Activated CD4-positive, alpha-beta T cell treated with anti-CD3 and anti-CD28 coated beads, Interleukin-2, amount 10 ng/mL, durations not matched to agents 7 days and 5 days (primary cell): ENCODE results near the gene ENTPD8. TPM values are rescaled to one million over a fixed set of nuclear protein-coding genes. Genes with fewer than 3 reads are reported as not detected.
"Not testable (repeated sequence)": the region's sequence is repeated elsewhere in the genome, so short reads cannot be mapped to it uniquely, and the experiment has no call there.

ENCODE experiments used
- CTCF ChIA-PET: fragments of 350-600 bp; sonication (Branson Sonifier 250); formaldehyde crosslinking; loops from one replicate; lab custom pipeline; 2021; ENCODE audit warnings: antibody characterized with exemption; lab: Charles Lee
- POLR2A ChIA-PET: fragments of 350-600 bp; sonication (Branson Sonifier 250); formaldehyde crosslinking; loops from one replicate; lab custom pipeline; 2021; ENCODE audit warnings: antibody characterized with exemption; lab: Charles Lee
- DNase-seq: peaks from one replicate; pipeline ENCODE4 v3.0.0-alpha.2; 2020
- H3K27ac Mint-ChIP-seq: one replicate; pipeline ENCODE4 v1.8.0; 2021; ENCODE audit warnings: mild to moderate bottlenecking, moderate library complexity, mixed read lengths
- H3K27me3 Mint-ChIP-seq: one replicate; pipeline ENCODE4 v1.8.0; 2021; ENCODE audit warnings: mixed read lengths
- H3K36me3 Mint-ChIP-seq: one replicate; pipeline ENCODE4 v1.8.0; 2021; ENCODE audit warnings: low read depth, mixed read lengths
- H3K4me1 Mint-ChIP-seq: one replicate; pipeline ENCODE4 v1.8.0; 2021; ENCODE audit warnings: mixed read lengths
- H3K4me3 Mint-ChIP-seq: one replicate; pipeline ENCODE4 v1.8.0; 2021; ENCODE audit warnings: mild to moderate bottlenecking, moderate library complexity, mixed read lengths
- H3K9me3 Mint-ChIP-seq: one replicate; pipeline ENCODE4 v1.8.0; 2021; ENCODE audit warnings: mixed read lengths
- total RNA-seq, 2 experiments: library from RNA; stranded (reverse); gene quantifications; one replicate each; pipeline ENCODE4 v1.2.3, GENCODE V29; 2021

The ENTPD8 gene
- total RNA-seq, 2 experiments from 2014 or later: not detected

- ChIA-PET POLR2A (no interaction called here), CTCF (interaction anchor here (0.7 to 1.3 kb wide), 3 partner anchors 7 to 30 kb away, joined by 4 to 5 read pairs (median 5); partner anchors contain the start of genes EXD3 and NOXA1)
- H3K4me3 Mint-ChIP-seq: no peak overlapping the region
- H3K27me3 Mint-ChIP-seq: no peaks in the 10 kb centered on the region
- H3K27ac Mint-ChIP-seq: peak overlapping the region; percentile 69
- H3K36me3 Mint-ChIP-seq: peaks cover 16% of the 10 kb centered on the region
- peaks cover 43% of the 10 kb centered on the region for H3K4me1 Mint-ChIP-seq
- DNase-seq: no peak
- no peaks in the 10 kb centered on the region for H3K9me3 Mint-ChIP-seq
Observed at GRCh38 chr9:137452761-137453642, 11.8 kb upstream of the ENTPD8 start.

GRCh38 chr9:137452006-137452760, 11.0 kb upstream of the ENTPD8 start:
- CTCF ChIA-PET: interaction anchor here (0.7 to 1.3 kb wide), 2 partner anchors 9 to 29 kb away, joined by 5 read pairs; partner anchors contain the start of genes EXD3 and NOXA1
- Mint-ChIP-seq H3K36me3 (peaks cover 16% of the 10 kb centered on the region), H3K27me3 (no peaks in the 10 kb centered on the region), H3K9me3 (no peaks in the 10 kb centered on the region), H3K27ac (no peak overlapping the region), H3K4me3 (no peak overlapping the region), H3K4me1 (peaks cover 43% of the 10 kb centered on the region)
- DNase-seq: no peak
- POLR2A ChIA-PET: no interaction called here

GRCh38 chr9:137451264-137452005, 10.3 kb upstream of the ENTPD8 start:
- DNase-seq, H3K27ac Mint-ChIP-seq, H3K9me3 Mint-ChIP-seq, CTCF ChIA-PET, POLR2A ChIA-PET, H3K27me3 Mint-ChIP-seq, H3K4me3 Mint-ChIP-seq: not testable (repeated sequence)
- peaks cover 16% of the 10 kb centered on the region for H3K36me3 Mint-ChIP-seq
- peaks cover 39% of the 10 kb centered on the region for H3K4me1 Mint-ChIP-seq

- Mint-ChIP-seq H3K27ac (peak overlapping the region; percentile 54), H3K36me3 (peaks cover 14% of the 10 kb centered on the region), H3K4me1 (peaks cover 32% of the 10 kb centered on the region)
- CTCF ChIA-PET, H3K27me3 Mint-ChIP-seq, H3K9me3 Mint-ChIP-seq, POLR2A ChIA-PET, H3K4me3 Mint-ChIP-seq: not testable (repeated sequence)
- DNase-seq: peak; percentile 48
Observed at GRCh38 chr9:137450539-137451222, 9.5 kb upstream of the ENTPD8 start.

GRCh38 chr9:137449931-137450538, 8.9 kb upstream of the ENTPD8 start:
- DNase-seq: peak; percentile 54
- CTCF ChIA-PET: interaction anchor here (1.0 kb wide), 1 partner anchor 12 kb away, joined by 3 read pairs; no protein-coding TSS in a partner anchor

GRCh38 chr9:137449081-137449844, 8.1 kb upstream of the ENTPD8 start:
- Mint-ChIP-seq H3K9me3 (no peaks in the 10 kb centered on the region), H3K4me3 (no peak overlapping the region), H3K27me3 (no peaks in the 10 kb centered on the region), H3K36me3 (peaks cover 11% of the 10 kb centered on the region), H3K27ac (no peak overlapping the region), H3K4me1 (peaks cover 35% of the 10 kb centered on the region)
- no peak for DNase-seq
- CTCF ChIA-PET: interaction anchor here (1.0 kb wide), 1 partner anchor 12 kb away, joined by 3 read pairs; no protein-coding TSS in a partner anchor
- POLR2A ChIA-PET: interaction anchor here (0.6 kb wide), 1 partner anchor 223 kb away, joined by 6 read pairs; no protein-coding TSS in a partner anchor

More at GRCh38 chr9:137449931-137450538, 8.9 kb upstream of the ENTPD8 start:
- peaks cover 14% of the 10 kb centered on the region for H3K36me3 Mint-ChIP-seq
- POLR2A ChIA-PET: no interaction called here
- peak overlapping the region; percentile 54 for H3K27ac Mint-ChIP-seq
- H3K9me3 Mint-ChIP-seq: no peaks in the 10 kb centered on the region
- H3K4me1 Mint-ChIP-seq: peaks cover 37% of the 10 kb centered on the region
- H3K27me3 Mint-ChIP-seq: no peaks in the 10 kb centered on the region
- H3K4me3 Mint-ChIP-seq: no peak overlapping the region

- ChIA-PET POLR2A (interaction anchor here (0.6 kb wide), 1 partner anchor 224 kb away, joined by 6 read pairs; no protein-coding TSS in a partner anchor), CTCF (interaction anchor here (1.6 kb wide), 1 partner anchor 25 kb away, joined by 5 read pairs; the partner anchor contains the start of genes EXD3 and NOXA1)
- no peak for DNase-seq
- Mint-ChIP-seq H3K27ac (no peak overlapping the region), H3K9me3 (no peaks in the 10 kb centered on the region), H3K27me3 (peaks cover under 1% of the 10 kb centered on the region), H3K4me1 (peaks cover 32% of the 10 kb centered on the region), H3K4me3 (no peak overlapping the region), H3K36me3 (peaks cover 8% of the 10 kb centered on the region)
Observed at GRCh38 chr9:137448602-137448962, 7.4 kb upstream of the ENTPD8 start.

- Mint-ChIP-seq H3K4me1 (peaks cover 29% of the 10 kb centered on the region), H3K9me3 (no peaks in the 10 kb centered on the region), H3K4me3 (no peak overlapping the region), H3K27ac (no peak overlapping the region), H3K36me3 (peaks cover 7% of the 10 kb centered on the region), H3K27me3 (peaks cover 5% of the 10 kb centered on the region)
- no peak for DNase-seq
- ChIA-PET CTCF (interaction anchor here (0.7 to 1.6 kb wide), 2 partner anchors 25 to 399 kb away, joined by 4 to 5 read pairs; partner anchors contain the start of genes EXD3 and NOXA1), POLR2A (interaction anchor here (0.6 kb wide), 1 partner anchor 225 kb away, joined by 6 read pairs; no protein-coding TSS in a partner anchor)
Observed at GRCh38 chr9:137447722-137448601, 6.8 kb upstream of the ENTPD8 start.

- Mint-ChIP-seq H3K27me3 (peaks cover 11% of the 10 kb centered on the region), H3K36me3 (peaks cover 5% of the 10 kb centered on the region), H3K9me3 (no peaks in the 10 kb centered on the region), H3K4me3 (no peak overlapping the region), H3K27ac (peak overlapping the region; percentile 69), H3K4me1 (peaks cover 26% of the 10 kb centered on the region)
- ChIA-PET CTCF (interaction anchor here (1.3 to 1.6 kb wide), 2 partner anchors 10 to 24 kb away, joined by 4 to 5 read pairs; partner anchors contain the start of genes EXD3 and NOXA1), POLR2A (no interaction called here)
- no peak for DNase-seq
Observed at GRCh38 chr9:137446851-137447471, 5.8 kb upstream of the ENTPD8 start.
